Natural killer cell (primary cell): ENCODE measurements around the gene PDE6A. TPM values are rescaled to one million over a fixed set of nuclear protein-coding genes. Genes with fewer than 3 reads are reported as not detected.

Experiments used
- ATAC-seq, 3 donors: fragments of 150-1000 bp in 2 of 3; fragments of 200-7000 bp in 1 of 3; cut with Tn5 transposase; 1 replicate in 1 of 3; 2 replicates in 2 of 3; pipeline ENCODE4 v1.10.0; 2021; ENCODE audit warnings: mild to moderate bottlenecking in 2 of 3, moderate library complexity in 2 of 3
- DNase-seq, 2 donors: peaks; one replicate each; pipeline versions ENCODE4 v3.0.0 to v3.0.0-alpha.2; 2013 to 2021; ENCODE audit warnings: mixed read lengths in 1 of 2
- H3K27ac ChIP-seq: one replicate; pipeline ENCODE4 v1.5.1; 2013; ENCODE audit warnings: mild to moderate bottlenecking, low read length
- H3K27me3 ChIP-seq: one replicate; pipeline ENCODE4 v1.6.1; 2013; ENCODE audit warnings: low read length; ENCODE audit not compliant: control insufficient read depth, insufficient read depth
- H3K36me3 ChIP-seq: one replicate; pipeline ENCODE4 v1.6.1; 2013; ENCODE audit warnings: low read length; ENCODE audit not compliant: control insufficient read depth, insufficient read depth
- H3K4me1 ChIP-seq: one replicate; pipeline ENCODE4 v1.6.1; 2013; ENCODE audit warnings: low read length; ENCODE audit not compliant: control insufficient read depth, insufficient read depth
- H3K4me3 ChIP-seq: one replicate; pipeline ENCODE4 v1.5.1; 2013; ENCODE audit warnings: low read length
- H3K9me3 ChIP-seq: one replicate; pipeline ENCODE4 v1.6.1; 2013; ENCODE audit warnings: low read length; ENCODE audit not compliant: control insufficient read depth, insufficient read depth
- H3K27ac Mint-ChIP-seq, 2 donors: one replicate each; pipeline ENCODE4 v1.8.0; 2022; ENCODE audit warnings: mild to moderate bottlenecking in 2 of 2, mixed read lengths in 2 of 2, moderate library complexity in 1 of 2
- H3K27me3 Mint-ChIP-seq, 2 donors: one replicate each; pipeline ENCODE4 v1.8.0; 2022; ENCODE audit warnings: low read depth in 2 of 2, mixed read lengths in 2 of 2
- H3K36me3 Mint-ChIP-seq: one replicate; pipeline ENCODE4 v1.8.0; 2022; ENCODE audit warnings: mixed read lengths
- H3K4me1 Mint-ChIP-seq, 2 donors: one replicate each; pipeline ENCODE4 v1.8.0; 2022; ENCODE audit warnings: mixed read lengths in 2 of 2
- H3K4me3 Mint-ChIP-seq: one replicate; pipeline ENCODE4 v1.8.0; 2022; ENCODE audit warnings: mild to moderate bottlenecking, moderate library complexity, mixed read lengths
- H3K9me3 Mint-ChIP-seq, 2 donors: one replicate each; pipeline ENCODE4 v1.8.0; 2022; ENCODE audit warnings: mixed read lengths in 2 of 2
- CTCF ChIP-seq: fragments of 200-600 bp; IDR thresholded peaks from one replicate; pipeline ENCODE4 v1.8.0; 2022; ENCODE audit warnings: antibody characterized with exemption
- WGBS: methylation state at CpG from one replicate; pipeline ENCODE4 v1.1.7; 2013; ENCODE audit warnings: missing lambda C conversion rate; ENCODE audit not compliant: insufficient coverage; 5-methylcytosine and 5-hydroxymethylcytosine counted together
- intact Hi-C: fragments of 100-400 bp; cut with micrococcal nuclease; formaldehyde crosslinking; loops from one replicate; pipeline ENCODE4 v1.14.2; 2022
- total RNA-seq, 4 donors: library from RNA; stranded (reverse); fragments of 120-200 nt in 1 of 4; gene quantifications; one replicate each; pipeline versions ENCODE4 v1.2.3 to v1.2.4, GENCODE V29; 2013 to 2022

Gene PDE6A
- total RNA-seq, 3 donors from 2014 or later (not counting 1 experiment from before 2014, with no cell fraction given): not detected

GRCh38 chr5:149917073-149917676, 27.4 kb downstream of the PDE6A start:
- intact Hi-C loops: no loop called here
- Histone ChIP-seq H3K4me1 (no peaks in the 10 kb centered on the region), H3K9me3 (no peaks in the 10 kb centered on the region), H3K36me3 (no peaks in the 10 kb centered on the region), H3K4me3 (no peak overlapping the region), H3K27ac (no peak overlapping the region), H3K27me3 (no peaks in the 10 kb centered on the region)
- ATAC-seq (no peak), DNase-seq (no peak)
- Mint-ChIP-seq H3K4me3 (no peak overlapping the region), H3K9me3 (no peaks in the 10 kb centered on the region), H3K4me1 (no peaks in the 10 kb centered on the region), H3K27ac (no peak overlapping the region), H3K36me3 (no peaks in the 10 kb centered on the region), H3K27me3 (peaks cover 15 to 17% of the 10 kb centered on the region in 2 donors)
- TF ChIP-seq CTCF: no peak
- WGBS: 87% methylated on average over 5 of the region's 6 CpGs

- Mint-ChIP-seq H3K4me3 (no peak overlapping the region), H3K9me3 (no peaks in the 10 kb centered on the region), H3K4me1 (no peaks in the 10 kb centered on the region), H3K27me3 (peaks cover 15 to 17% of the 10 kb centered on the region in 2 donors), H3K36me3 (no peaks in the 10 kb centered on the region), H3K27ac (no peak overlapping the region)
- ATAC-seq (no peak), DNase-seq (no peak)
- Histone ChIP-seq H3K36me3 (no peaks in the 10 kb centered on the region), H3K4me1 (no peaks in the 10 kb centered on the region), H3K9me3 (no peaks in the 10 kb centered on the region), H3K4me3 (no peak overlapping the region), H3K27ac (no peak overlapping the region), H3K27me3 (no peaks in the 10 kb centered on the region)
- intact Hi-C loops: no loop called here
- no peak for TF ChIP-seq CTCF
- 93% methylated on average over 6 of the region's 7 CpGs for WGBS
Measured at GRCh38 chr5:149916334-149917072, 28.1 kb downstream of the PDE6A start.

GRCh38 chr5:149915392-149916260, 29.0 kb downstream of the PDE6A start:
- Mint-ChIP-seq H3K36me3 (no peaks in the 10 kb centered on the region), H3K9me3 (no peaks in the 10 kb centered on the region), H3K4me3 (no peak overlapping the region), H3K27me3 (peaks cover 7 to 16% of the 10 kb centered on the region in 2 donors), H3K4me1 (no peaks in the 10 kb centered on the region), H3K27ac (no peak overlapping the region)
- no peaks in the 10 kb centered on the region for H3K9me3 ChIP-seq
- TF ChIP-seq CTCF: no peak
- H3K36me3 ChIP-seq: no peaks in the 10 kb centered on the region
- no peak overlapping the region for H3K4me3 ChIP-seq
- no peak for DNase-seq
- no peak overlapping the region for H3K27ac ChIP-seq
- H3K27me3 ChIP-seq: no peaks in the 10 kb centered on the region
- H3K4me1 ChIP-seq: no peaks in the 10 kb centered on the region
- ATAC-seq: no peak
- 87% methylated on average over 7 of the region's 7 CpGs for WGBS
- intact Hi-C loops: no loop called here
